Osteoblast (primary cell): ENCODE results near the gene CDC42BPA. TPM values are rescaled to one million over a fixed set of nuclear protein-coding genes. Genes with fewer than 3 reads are reported as not detected.

ENCODE experiments used
- DNase-seq: peaks from one replicate; pipeline ENCODE4 v3.0.0; 2011; ENCODE audit warnings: low spot score, mixed read lengths; ENCODE audit not compliant: insufficient read length; ENCODE audit errors: missing footprints
- H2AFZ ChIP-seq: 2 replicates; pipeline ENCODE4 v1.6.0; 2011; ENCODE audit warnings: mild to moderate bottlenecking, low read length
- H3K27ac ChIP-seq: 2 replicates; pipeline ENCODE4 v1.5.1; 2011; ENCODE audit warnings: mild to moderate bottlenecking, low read depth, low read length, moderate library complexity
- H3K27me3 ChIP-seq: 2 replicates; pipeline ENCODE4 v1.6.0; 2012; ENCODE audit warnings: mild to moderate bottlenecking, control low read depth, inconsistent platforms, low read length, moderate library complexity; ENCODE audit not compliant: insufficient read depth
- H3K36me3 ChIP-seq: 2 replicates; pipeline ENCODE4 v1.5.1; 2011; ENCODE audit warnings: mild to moderate bottlenecking, low read length, control low read depth, moderate library complexity; ENCODE audit not compliant: insufficient read depth
- H3K4me1 ChIP-seq: 2 replicates; pipeline ENCODE4 v1.5.1; 2011; ENCODE audit warnings: mild to moderate bottlenecking, low read length, control low read depth, moderate library complexity; ENCODE audit not compliant: insufficient read depth
- H3K4me2 ChIP-seq: 2 replicates; pipeline ENCODE4 v1.6.0; 2011; ENCODE audit warnings: mild to moderate bottlenecking, low read length; ENCODE audit not compliant: insufficient read depth
- H3K4me3 ChIP-seq: fragments of 200-600 bp; sonication (generic); 3 replicates; pipeline ENCODE4 v1.5.1; 2012; ENCODE audit warnings: mild to moderate bottlenecking, low read length, inconsistent platforms; ENCODE audit not compliant: insufficient read depth
- H3K79me2 ChIP-seq: 2 replicates; pipeline ENCODE4 v1.6.0; 2012; ENCODE audit warnings: mild to moderate bottlenecking, low read length, control low read depth, inconsistent platforms; ENCODE audit not compliant: insufficient read depth
- H3K9me3 ChIP-seq: 2 replicates; pipeline ENCODE4 v1.5.1; 2011; ENCODE audit warnings: low read depth, low read length, control low read depth
- H4K20me1 ChIP-seq: 2 replicates; pipeline ENCODE4 v1.6.0; 2012; ENCODE audit warnings: mild to moderate bottlenecking, low read length, control low read depth; ENCODE audit not compliant: insufficient read depth
- CTCF ChIP-seq: IDR thresholded peaks from 2 replicates; pipeline ENCODE4 v1.5.1; 2011; ENCODE audit warnings: mild to moderate bottlenecking, low read depth, low read length, moderate library complexity; ENCODE audit errors: extremely low read depth
- total RNA-seq: library from RNA; depleted of rRNA; stranded (reverse); fragments of >200 nt; gene quantifications from 2 replicates; pipeline ENCODE4 v1.2.3, GENCODE V29; 2012

Gene CDC42BPA
- total RNA-seq, 1 donor, result 77.8 TPM

DNA sequence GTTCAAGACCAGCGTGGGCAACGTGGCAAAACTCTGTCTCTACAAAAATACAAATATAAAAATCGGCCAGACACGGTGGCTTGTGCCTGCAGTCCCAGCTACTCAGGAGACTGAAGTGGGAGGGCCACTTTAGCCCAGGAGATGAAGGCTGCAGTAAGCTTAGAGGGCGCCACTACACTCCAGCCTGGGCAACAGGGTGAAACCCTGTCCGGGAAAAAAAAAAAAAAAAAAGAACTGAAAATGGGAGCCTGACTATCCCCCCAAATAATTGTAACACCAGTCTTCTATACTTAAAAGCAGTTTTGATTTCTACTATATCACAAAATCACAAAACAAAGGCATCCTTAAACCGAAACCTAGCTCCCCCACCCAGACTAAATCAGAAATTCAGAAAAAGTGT is 60.3 kb downstream of the CDC42BPA start:
- H2AFZ ChIP-seq, result no peak overlapping the region
- H3K4me1 ChIP-seq, result no peaks in the 10 kb centered on the region
- DNase-seq, result no peak
- peaks cover 1% of the 10 kb centered on the region for H3K36me3 ChIP-seq
- no peak overlapping the region for H3K27ac ChIP-seq
- peaks cover 75% of the 10 kb centered on the region for H3K79me2 ChIP-seq
- no peak overlapping the region for H3K4me3 ChIP-seq
- TF ChIP-seq CTCF, result no peak
- H3K27me3 ChIP-seq, result no peaks in the 10 kb centered on the region
- H3K4me2 ChIP-seq, result no peak overlapping the region
- H3K9me3 ChIP-seq, result no peaks in the 10 kb centered on the region
- peaks cover 19% of the 10 kb centered on the region for H4K20me1 ChIP-seq

- no peak overlapping the region for H2AFZ ChIP-seq
- no peak for DNase-seq
- peaks cover 2% of the 10 kb centered on the region for H3K36me3 ChIP-seq
- no peak overlapping the region for H3K27ac ChIP-seq
- peaks cover 19% of the 10 kb centered on the region for H4K20me1 ChIP-seq
- H3K4me2 ChIP-seq, result peak overlapping the region; percentile 26
- peaks cover 67% of the 10 kb centered on the region for H3K79me2 ChIP-seq
- no peak for TF ChIP-seq CTCF
- no peaks in the 10 kb centered on the region for H3K27me3 ChIP-seq
- H3K4me3 ChIP-seq, result no peak overlapping the region
- no peaks in the 10 kb centered on the region for H3K4me1 ChIP-seq
- H3K9me3 ChIP-seq, result no peaks in the 10 kb centered on the region
These were observed 63.1 kb downstream of the CDC42BPA start for GRCh38 chr1:227255086-227255732.

DNA sequence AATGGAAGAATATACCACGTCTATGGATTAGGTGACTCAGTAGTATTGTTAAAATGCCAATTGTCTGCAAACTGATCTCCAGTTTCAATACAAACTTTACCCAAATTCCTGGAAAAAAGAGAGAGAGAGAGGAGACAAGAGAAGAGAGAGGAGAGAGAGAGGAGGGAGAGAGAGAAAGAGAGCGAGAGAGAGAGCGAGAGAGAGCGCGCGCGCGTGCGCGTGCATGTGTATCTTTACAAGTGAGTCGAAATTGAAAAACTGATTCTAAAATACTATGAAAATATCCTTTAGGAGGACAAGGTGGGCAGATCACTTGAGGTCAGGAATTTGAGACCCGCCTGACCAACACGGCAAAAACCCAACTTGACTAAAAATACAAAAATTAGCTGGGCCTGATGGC is 65.2 kb downstream of the CDC42BPA start:
- H3K9me3 ChIP-seq, result no peaks in the 10 kb centered on the region
- H4K20me1 ChIP-seq, result peaks cover 16% of the 10 kb centered on the region
- no peak for TF ChIP-seq CTCF
- H3K4me3 ChIP-seq, result no peak overlapping the region
- H3K27ac ChIP-seq, result no peak overlapping the region
- no peak overlapping the region for H3K4me2 ChIP-seq
- H3K4me1 ChIP-seq, result no peaks in the 10 kb centered on the region
- peaks cover 2% of the 10 kb centered on the region for H3K36me3 ChIP-seq
- no peak overlapping the region for H2AFZ ChIP-seq
- H3K27me3 ChIP-seq, result no peaks in the 10 kb centered on the region
- DNase-seq, result no peak
- H3K79me2 ChIP-seq, result peaks cover 66% of the 10 kb centered on the region

DNA sequence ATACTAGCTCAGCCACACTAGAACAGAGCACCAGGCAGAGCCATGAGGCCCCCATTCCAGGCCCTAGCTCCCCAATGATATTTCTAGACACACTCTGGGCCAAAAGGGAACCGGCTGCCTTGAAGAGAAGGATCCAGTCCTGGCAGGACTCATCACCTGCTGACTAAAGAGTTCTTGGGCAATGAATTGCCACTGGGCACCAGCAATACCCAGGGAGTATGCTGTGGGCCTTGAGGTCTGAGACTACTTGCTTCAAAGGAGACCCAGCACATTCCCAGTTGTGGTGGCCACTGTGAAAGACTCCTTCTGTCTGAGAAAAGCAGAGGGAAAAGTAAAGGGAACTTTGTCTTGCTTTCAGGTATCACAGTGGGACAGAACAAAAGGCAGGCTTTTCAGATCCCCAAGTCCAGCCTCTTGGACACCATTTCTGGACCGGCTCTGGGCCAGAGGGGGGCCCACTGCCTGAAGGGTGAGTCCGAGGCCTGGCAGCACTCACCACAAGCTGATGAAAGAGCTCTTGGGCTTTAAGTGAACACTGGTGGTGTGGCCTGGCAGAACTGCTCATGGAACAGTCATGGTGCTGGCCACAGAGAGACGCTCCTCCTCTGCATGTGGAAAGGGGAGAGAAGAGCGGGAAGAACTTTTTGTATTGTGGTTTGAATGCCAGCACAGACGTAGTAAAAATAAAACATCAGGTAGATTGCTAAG is 72.5 kb downstream of the CDC42BPA start:
- Histone ChIP-seq H3K27ac (no peak overlapping the region), H2AFZ (no peak overlapping the region), H3K4me3 (no peak overlapping the region), H3K36me3 (no peaks in the 10 kb centered on the region), H3K4me1 (no peaks in the 10 kb centered on the region), H3K79me2 (peaks cover 71% of the 10 kb centered on the region), H3K4me2 (no peak overlapping the region), H3K27me3 (no peaks in the 10 kb centered on the region), H4K20me1 (peaks cover 13% of the 10 kb centered on the region), H3K9me3 (no peaks in the 10 kb centered on the region)
- no peak for TF ChIP-seq CTCF
- no peak for DNase-seq
